Activated effector memory CD4-positive, alpha-beta T cell treated with Interleukin-2 at 50 U/mL for 16 hours (primary cell): Measurements from ENCODE around the gene PRUNE2.

ENCODE experiments used
- DNase-seq: peaks from one replicate; pipeline ENCODE4 v3.0.0-alpha.2; 2020

Gene PRUNE2

DNA sequence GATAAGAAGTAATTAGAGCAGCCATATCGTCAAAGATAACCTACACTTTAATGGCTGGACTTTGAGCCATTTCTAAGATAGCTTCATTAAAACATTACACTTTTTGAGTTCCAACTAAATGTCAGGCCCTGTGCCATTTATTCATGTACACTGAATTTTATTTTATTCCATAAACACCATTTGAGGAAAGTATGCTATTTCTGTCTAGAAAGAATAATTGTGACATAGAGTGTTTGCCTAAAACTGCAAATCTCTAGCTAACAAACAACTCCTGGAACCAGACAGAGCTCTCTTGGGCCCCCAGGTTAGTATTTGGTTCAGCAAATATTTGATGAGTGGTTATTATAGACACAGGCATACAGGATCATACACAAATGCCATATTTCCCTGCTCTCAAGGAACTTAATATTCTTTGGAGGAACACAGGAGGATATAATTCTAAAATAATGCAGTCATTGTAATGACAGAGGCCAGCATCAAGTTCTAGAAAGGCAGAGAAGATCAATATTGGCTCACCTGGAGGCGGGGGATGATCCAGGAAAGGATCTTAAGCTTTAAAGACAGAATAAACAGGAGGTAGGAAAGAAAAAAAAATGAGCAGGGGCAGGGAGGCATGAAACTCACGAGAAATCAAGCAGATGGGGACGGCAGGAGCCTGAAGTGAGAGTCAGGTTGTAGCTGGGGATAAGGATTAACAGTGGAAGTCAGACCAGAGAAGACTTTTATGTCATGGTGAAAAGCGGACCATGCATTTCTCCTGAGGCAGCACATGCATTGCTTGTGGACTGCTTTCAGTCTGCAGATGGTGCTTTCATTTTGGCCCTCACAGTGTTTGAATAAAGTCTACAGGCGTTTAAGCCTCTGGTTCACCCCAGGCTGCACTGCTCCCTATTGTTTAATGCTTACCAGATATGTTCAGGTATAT is 319.3 kb downstream of the PRUNE2 start:
- DNase-seq, result no peak

DNA sequence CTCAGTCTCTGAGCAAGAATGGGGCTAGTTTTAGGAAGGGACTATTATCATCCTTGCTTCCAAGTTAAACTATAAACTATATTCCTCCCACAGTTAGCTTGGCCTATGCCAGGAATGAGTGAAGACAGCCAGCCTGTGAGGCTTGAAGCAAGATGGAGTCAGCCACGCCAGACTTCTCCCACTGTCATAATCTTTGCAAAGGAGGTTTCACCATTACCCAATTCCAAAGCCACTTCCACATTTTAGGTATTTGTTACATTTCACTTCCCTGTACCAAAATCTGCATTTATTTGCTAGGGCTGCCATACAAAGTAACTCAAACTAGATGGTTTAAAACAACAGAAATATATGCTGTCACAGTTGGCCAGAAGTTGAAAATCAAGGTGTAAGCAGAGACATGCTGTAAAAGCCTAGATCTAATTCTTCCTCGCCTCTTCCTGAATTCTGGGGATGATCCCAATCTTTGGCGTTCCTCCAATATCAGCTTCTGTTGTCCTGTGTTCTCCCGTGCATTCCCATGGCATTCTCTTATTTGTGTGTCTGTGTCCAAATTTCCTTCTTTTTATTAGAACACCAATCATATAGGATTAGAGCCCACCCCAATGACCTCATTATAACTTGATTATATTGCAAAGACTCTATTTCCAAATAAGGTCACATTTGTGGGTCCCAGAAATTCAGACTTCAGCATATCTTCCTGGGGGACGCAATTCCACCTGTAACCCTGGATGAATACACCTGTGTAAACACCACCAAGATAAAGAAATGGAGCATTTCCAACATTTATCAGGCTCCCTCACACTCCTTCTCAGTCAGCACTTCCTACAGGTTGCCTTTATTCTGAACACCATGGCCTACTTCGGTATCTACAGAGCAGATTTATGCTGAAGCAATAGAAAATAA is 320.2 kb downstream of the PRUNE2 start:
- no peak for DNase-seq

DNA sequence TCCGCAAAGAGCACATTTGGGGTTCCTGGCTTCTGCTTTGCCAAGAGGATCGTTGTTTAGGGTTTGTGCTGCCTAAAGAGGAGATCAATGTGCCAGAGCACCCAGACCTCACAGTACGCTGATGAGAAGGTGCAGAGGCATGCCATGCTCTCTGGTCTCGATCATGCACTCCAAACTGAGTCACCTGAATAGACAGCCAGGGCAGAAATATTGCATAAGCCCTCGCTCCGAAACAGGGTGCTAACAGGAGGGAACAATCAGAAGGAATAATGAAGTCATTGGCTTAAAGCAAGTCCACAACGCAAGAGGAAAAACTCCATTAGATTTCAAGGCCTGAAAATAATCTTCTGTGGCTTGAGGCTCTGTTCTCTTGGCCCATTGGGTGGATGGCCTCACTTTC is 322.7 kb downstream of the PRUNE2 start:
- DNase-seq, result no peak

DNA sequence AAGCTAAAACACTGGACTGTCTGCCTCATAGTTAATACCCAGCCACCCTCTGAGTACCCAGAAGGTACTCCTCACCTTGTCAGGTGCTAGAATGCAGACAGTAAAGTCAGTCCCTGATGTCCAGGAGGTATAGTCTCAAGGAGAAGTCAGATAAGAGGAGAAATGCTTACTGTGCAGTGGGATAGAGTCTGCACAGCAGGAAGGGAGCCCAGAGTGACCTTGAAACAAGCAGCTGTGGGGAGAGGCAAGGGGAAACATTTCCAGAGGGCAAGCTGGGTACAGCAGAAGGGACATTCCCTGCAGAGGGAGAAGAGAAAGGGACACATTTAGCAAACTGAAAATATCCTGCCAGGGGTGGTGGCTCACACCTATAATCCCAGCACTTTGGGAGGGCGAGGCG is 324.2 kb downstream of the PRUNE2 start:
- no peak for DNase-seq

DNA sequence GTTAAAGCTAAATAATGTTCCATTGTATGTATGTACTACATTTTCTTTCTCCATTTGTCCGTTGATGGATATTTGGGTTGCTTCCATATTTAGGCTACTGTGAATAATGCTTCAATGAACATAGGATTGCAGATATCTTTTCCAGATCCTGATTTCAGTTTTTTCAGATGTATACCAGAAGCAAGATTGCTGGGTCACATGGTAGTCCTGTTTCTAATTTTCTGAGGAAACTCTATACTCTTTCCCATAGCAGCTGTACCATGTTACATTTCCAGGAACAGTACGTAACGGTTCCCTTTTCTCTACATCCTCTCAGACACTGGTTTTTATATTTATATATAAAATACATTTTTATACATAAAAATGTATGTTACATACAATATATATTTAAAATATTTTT is 325.1 kb downstream of the PRUNE2 start:
- no peak for DNase-seq

DNA sequence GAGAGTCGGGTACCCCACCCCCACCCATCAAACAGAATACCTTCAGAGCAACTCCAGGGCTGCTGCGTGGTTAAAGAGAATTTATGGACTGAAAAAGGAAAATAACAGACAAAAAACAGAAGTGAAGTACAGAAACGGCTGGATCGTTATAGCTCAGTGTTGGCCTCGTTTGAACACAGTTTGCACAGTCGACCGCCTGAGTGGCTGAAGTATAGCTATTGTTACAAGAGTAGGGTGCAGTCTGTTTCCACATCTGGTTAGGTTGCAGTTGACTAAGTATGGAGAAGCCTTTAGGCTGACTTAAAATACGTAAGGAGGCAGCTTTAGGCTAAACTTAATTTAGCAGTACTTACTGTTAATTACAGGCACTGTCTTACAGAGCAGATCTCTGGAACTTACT is 325.7 kb downstream of the PRUNE2 start:
- DNase-seq, result no peak

DNA sequence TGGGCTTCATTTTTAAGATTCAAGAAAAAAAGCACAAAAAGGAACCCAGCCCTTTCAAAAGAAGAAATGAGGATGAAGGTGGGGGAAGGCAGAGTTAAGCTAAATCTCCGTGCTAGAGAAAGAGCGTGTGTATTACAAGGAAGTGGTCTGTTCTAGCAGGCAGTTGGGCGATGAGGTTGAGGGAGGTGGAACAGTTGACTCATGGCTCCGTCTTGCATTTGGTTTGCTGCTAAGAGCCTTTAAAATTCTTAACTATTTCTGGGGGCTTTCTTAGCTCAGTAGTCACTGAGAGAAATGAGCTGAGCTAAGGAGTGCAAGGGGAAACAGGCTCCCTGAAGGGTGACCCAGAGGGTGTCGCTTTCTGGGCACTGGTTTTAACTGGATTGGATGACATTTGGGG is 329.6 kb downstream of the PRUNE2 start:
- DNase-seq, result peak; percentile 10

DNA sequence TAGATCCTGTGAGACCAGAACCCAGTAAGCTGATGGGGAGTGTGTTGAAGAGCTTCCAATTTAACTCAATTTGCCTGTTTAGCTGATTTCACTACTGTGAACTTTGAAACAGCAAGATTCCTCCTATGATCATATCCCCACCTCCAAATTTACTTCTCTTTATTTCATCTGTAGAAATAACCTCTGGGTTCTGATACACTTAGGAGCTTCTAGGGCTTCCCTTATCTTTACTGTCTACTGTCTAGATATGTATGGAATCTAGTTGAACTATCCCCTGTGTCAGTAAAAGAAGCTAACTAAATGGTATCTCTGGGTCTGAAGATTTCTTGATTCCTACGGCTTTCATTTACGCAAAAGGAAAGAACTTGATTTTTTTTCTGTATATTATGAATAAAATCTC is 330.2 kb downstream of the PRUNE2 start:
- DNase-seq, result no peak

DNA sequence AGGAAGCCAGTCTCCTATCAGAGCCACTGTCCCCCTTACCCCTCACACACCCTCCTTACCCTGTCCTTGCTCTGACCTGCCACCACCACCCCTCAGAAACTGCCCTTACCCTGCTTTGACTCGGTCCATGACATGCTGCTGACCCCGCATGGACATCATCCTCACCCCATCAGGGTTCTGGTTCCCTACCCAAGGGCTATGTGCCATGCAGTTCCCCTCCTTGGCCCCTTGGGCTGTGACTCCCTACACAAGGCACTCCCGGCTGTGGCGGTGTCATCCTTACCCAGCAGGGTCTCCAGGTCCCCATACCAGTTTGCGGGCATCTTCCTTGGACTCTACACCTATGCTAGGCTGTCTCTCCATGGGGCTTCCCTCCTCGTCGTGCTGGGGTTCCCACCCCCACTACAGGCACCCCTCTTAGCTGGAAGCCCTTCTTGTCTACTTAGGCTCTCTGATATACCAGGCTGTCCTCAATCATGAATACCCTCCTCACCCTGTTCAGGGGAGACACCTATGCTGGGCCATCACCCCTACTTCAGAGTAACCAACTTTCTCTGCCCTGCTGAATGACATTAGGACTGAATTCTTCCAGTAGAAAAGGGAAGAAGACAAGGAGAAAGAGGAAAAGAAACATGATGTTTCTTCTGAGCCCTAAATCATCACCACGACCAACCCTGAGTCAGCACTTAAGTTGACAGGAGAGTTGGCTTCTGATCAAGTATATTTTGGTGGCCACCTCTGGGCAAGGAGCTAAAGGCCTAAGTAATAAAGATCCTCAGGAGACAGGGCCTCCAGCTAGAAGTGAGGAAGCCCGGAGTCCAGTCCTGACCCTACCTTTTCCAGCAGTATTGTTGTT is 331.8 kb downstream of the PRUNE2 start:
- DNase-seq, result no peak

DNA sequence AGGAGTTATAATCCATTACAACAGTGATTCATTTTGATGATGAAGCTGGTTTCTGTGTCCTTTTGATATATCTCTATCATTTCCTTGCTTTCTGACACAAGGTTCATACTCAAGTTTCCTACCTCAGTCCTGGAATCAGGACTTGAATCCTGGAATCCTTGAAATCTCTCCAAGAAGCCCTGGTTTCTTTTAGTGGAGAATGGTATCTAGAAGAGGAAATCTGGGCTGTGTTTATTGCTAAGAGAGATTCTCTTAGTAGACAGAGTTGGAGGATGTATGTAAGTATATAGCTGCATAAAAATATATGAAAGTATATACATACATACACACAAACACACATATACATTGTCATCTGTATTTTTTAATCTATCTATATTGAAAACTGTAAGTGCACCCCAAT is 332.5 kb downstream of the PRUNE2 start:
- no peak for DNase-seq

DNA sequence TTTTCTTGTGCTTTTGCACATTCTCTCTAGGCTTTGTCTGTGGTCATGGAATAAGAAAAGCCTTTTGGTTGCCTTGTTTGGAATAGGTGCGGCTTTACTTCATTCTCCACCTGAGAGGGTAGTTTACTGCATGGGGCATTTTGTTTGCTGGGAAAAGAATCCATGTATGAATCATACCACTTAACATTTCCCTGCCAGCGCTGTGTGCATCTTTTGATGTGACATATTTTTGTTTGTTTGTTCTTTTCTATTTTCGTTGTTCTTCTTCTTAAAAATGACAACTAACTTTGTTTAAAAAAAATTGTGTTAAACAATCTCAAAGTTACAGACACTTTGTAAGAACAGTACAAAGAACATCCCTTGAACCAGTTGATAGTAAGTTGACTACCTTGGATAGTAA is 333.8 kb downstream of the PRUNE2 start:
- DNase-seq, result no peak

DNA sequence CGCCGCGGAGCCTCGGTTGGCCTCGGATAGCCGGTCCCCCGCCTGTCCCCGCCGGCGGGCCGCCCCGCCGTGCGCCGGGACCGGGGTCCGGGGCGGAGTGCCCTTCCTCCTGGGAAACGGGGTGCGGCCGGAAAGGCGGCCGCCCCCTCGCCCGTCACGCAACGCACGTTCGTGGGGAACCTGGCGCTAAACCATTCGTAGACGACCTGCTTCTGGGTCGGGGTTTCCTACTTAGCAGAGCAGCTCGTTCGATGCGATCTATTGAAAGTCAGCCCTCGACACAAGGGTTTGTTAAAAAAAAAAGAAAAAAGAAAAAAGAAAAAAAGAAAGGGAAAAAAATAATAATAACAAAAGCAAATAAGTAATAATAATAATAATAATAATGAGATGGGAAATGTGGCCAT is 334.2 kb downstream of the PRUNE2 start:
- no peak for DNase-seq

DNA sequence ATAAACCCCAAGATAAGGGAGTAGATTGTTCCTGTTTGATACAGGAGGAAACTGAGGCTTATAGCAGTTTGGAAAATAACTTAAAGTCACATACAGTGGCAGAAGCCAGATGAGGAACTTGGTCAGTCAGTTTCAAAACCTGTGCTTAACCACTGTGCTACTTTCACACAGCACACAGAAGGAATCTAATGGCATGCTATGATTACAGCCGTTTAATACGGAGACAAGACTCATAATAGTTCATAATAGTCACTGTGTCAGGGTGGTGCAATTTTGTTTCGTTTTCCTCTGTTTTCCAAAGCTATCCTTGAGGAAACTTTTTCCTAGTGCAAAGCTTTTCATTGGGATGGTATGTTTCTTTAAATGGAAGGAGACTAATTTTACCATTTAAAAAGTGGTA is 334.6 kb downstream of the PRUNE2 start:
- no peak for DNase-seq

DNA sequence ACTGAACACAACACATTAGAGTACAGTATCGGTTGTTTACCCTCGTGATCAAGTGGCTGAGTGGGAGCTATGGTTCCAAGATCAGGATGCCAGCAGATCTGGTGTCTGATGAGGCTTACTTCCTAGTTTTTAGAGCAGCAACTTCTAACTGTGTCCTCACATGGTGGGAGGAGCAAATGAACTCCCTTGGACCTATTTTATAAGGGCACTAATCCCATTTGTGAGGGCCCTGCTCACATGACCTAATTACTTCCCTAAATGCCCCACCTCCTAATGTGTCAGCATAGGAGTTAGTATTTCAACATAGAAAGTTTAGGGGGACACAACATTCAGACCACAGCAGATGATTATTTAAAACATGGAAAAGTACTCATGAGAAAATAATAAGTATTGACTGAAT is 335.1 kb downstream of the PRUNE2 start:
- DNase-seq, result no peak

DNA sequence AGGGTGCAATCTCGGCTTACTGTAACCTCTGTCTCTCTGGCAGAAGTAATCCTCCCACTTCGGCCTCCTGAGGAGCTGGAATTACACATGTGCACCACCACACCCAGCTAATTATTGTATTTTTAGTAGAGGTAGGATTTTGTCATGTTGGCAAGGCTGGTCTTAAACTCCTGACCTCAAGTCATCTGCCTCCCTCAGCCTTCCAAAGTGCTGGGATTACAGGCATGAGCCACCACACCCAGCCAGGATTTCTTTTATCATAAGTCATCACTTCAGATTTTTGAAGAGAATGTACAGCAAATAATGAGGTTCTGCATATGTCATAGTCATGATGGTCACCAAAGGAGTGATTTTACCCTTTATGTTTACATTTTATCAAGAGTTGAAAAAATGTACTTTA is 338.8 kb downstream of the PRUNE2 start:
- DNase-seq, result no peak

DNA sequence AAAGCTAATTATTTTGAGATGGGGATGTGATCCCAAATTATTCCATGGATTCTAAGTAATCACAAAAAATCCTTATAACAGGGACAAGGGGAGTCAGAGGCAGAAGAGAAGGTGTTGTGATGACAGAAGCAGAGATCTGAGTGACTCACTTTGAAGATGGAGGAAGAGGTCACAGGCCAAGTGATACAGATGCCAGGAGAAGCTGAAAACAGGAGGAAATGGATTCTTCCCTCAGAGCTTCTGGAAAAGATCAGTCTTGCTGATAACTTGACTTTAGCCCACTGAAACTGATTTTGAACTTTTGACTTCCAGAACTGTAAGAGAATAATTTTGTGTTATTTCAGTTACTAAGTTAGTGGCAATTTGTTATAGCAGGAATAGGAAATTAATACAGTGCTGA is 341.6 kb downstream of the PRUNE2 start:
- DNase-seq, result no peak

DNA sequence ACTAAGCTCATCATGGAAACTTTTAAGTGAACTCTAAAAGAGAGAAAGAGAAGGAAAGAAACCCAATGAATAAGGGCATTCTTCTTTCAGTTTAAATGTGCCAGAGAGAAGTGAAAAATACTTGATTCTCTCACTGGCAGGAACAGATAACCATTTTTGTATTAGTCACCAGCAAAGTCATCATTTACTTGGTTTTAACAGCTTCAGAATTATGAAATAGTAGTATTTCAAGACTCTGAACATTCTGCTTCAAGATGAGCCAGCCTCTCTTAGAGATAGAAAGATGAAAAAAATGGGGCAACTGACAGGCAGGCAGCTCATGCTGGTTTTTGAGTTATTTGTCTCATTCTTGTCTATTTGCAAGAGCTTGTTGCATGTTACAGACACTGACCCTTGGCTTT is 343.4 kb downstream of the PRUNE2 start:
- DNase-seq, result no peak

DNA sequence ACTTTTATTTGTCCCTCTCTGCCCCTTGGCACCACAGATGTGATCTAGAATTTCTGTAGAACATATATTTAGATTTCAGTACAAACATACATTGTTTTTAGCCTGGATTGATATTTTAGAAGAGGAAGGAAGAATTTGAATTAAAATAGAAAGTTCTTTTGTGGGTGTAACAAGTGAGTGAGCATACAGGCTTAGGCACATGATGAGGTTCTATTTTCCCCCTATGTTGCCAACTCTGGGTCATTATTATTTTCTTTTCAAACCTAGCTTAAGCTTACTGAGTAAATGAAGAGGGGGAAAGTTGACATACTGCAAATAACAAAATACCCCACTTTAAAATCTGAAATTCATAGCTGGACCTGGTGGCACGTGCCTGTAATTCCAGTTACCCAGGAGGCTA is 344.0 kb downstream of the PRUNE2 start:
- DNase-seq, result no peak
